Progenitor cell of endocrine pancreas (in vitro differentiated cells): ENCODE results near the gene CEP72. TPM values are rescaled to one million over a fixed set of nuclear protein-coding genes. Genes with fewer than 3 reads are reported as not detected.

Source experiments
- DNase-seq: peaks from one replicate; pipeline ENCODE4 v3.0.0; 2021; ENCODE audit warnings: low spot score; ENCODE audit not compliant: unreplicated experiment
- H3K27ac Mint-ChIP-seq: 2 replicates; pipeline ENCODE4 v1.8.0; 2021; ENCODE audit warnings: mild to moderate bottlenecking, moderate library complexity, mixed read lengths
- H3K27me3 Mint-ChIP-seq: 2 replicates; pipeline ENCODE4 v1.8.0; 2021; ENCODE audit warnings: mixed read lengths
- H3K36me3 Mint-ChIP-seq: 2 replicates; pipeline ENCODE4 v1.8.0; 2022; ENCODE audit warnings: mixed read lengths; ENCODE audit not compliant: insufficient read depth
- H3K4me1 Mint-ChIP-seq: 2 replicates; pipeline ENCODE4 v1.8.0; 2021; ENCODE audit warnings: low read depth, mixed read lengths
- H3K4me3 Mint-ChIP-seq: 2 replicates; pipeline ENCODE4 v1.8.0; 2021; ENCODE audit warnings: low read depth, mild to moderate bottlenecking, moderate library complexity, mixed read lengths
- H3K9me3 Mint-ChIP-seq: 2 replicates; pipeline ENCODE4 v1.8.0; 2021; ENCODE audit warnings: low read depth, mixed read lengths
- CTCF ChIP-seq: fragments of 200-600 bp; sonication (generic); IDR thresholded peaks from one replicate; pipeline ENCODE4 v1.5.0; 2021; ENCODE audit warnings: antibody characterized with exemption, mild to moderate bottlenecking; ENCODE audit not compliant: unreplicated experiment
- total RNA-seq: library from RNA; stranded (reverse); gene quantifications from 2 replicates; pipeline ENCODE4 v1.2.1, GENCODE V29; 2021

Gene CEP72
- total RNA-seq, 1 donor from 2014 or later = 24.8 TPM

- Mint-ChIP-seq H3K36me3 (peaks cover 1% of the 10 kb centered on the region), H3K4me3 (no peak overlapping the region), H3K27ac (no peak overlapping the region), H3K27me3 (peaks cover 51% of the 10 kb centered on the region), H3K4me1 (peaks cover 9% of the 10 kb centered on the region), H3K9me3 (peaks cover 10% of the 10 kb centered on the region)
- no peak for TF ChIP-seq CTCF
- DNase-seq = no peak
Observed at GRCh38 chr5:591746-592145, 20.4 kb upstream of the CEP72 start.

- no peak for DNase-seq
- Mint-ChIP-seq H3K4me3 (no peak overlapping the region), H3K27me3 (peaks cover 51% of the 10 kb centered on the region)
Observed at GRCh38 chr5:592158-592557, 20.0 kb upstream of the CEP72 start.

GRCh38 chr5:593511-593910 is 18.6 kb upstream of the CEP72 start:
- Mint-ChIP-seq H3K4me3 (no peak overlapping the region), H3K36me3 (peaks cover 1% of the 10 kb centered on the region), H3K27ac (no peak overlapping the region), H3K4me1 (peaks cover 20% of the 10 kb centered on the region), H3K9me3 (peaks cover 10% of the 10 kb centered on the region), H3K27me3 (peaks cover 51% of the 10 kb centered on the region)
- no peak for DNase-seq
- no peak for TF ChIP-seq CTCF

More at GRCh38 chr5:592158-592557, 20.0 kb upstream of the CEP72 start:
- Mint-ChIP-seq H3K9me3 (peaks cover 10% of the 10 kb centered on the region), H3K27ac (no peak overlapping the region), H3K36me3 (peaks cover 1% of the 10 kb centered on the region), H3K4me1 (peaks cover 13% of the 10 kb centered on the region)
- TF ChIP-seq CTCF = no peak

GRCh38 chr5:594226-594860 is 17.8 kb upstream of the CEP72 start:
- Mint-ChIP-seq H3K4me3 (no peak overlapping the region), H3K9me3 (peaks cover 10% of the 10 kb centered on the region), H3K36me3 (peaks cover 1% of the 10 kb centered on the region), H3K27me3 (peaks cover 53% of the 10 kb centered on the region), H3K4me1 (peaks cover 20% of the 10 kb centered on the region), H3K27ac (no peak overlapping the region)
- no peak for TF ChIP-seq CTCF
- DNase-seq = no peak

GRCh38 chr5:595285-595875 is 16.8 kb upstream of the CEP72 start:
- no peak for DNase-seq
- Mint-ChIP-seq H3K36me3 (peaks cover 1% of the 10 kb centered on the region), H3K27ac (no peak overlapping the region), H3K27me3 (peaks cover 52% of the 10 kb centered on the region), H3K4me3 (no peak overlapping the region), H3K9me3 (peaks cover 10% of the 10 kb centered on the region), H3K4me1 (peaks cover 20% of the 10 kb centered on the region)
- TF ChIP-seq CTCF = no peak
